ENCODE measurements around the gene SMPX. TPM values are rescaled to one million over a fixed set of nuclear protein-coding genes. Genes with fewer than 3 reads are reported as not detected.

SMPX gene
- total RNA-seq, 2 experiments from 2014 or later, result not detected

GRCh38 chrX:21717802-21718201 is 40.1 kb downstream of the SMPX start:
- DNase-seq, result no peak
- no peak for ATAC-seq
- Mint-ChIP-seq H3K4me3 (no peak overlapping the region), H3K9me3 (ENCODE audit: low read depth) (no peaks in the 10 kb centered on the region), H3K4me1 (no peaks in the 10 kb centered on the region), H3K36me3 (no peaks in the 10 kb centered on the region), H3K27ac (no peak overlapping the region), H3K27me3 (no peaks in the 10 kb centered on the region)
- CTCF ChIA-PET, result no interaction called here

GRCh38 chrX:21715825-21716224 is 42.1 kb downstream of the SMPX start:
- CTCF ChIA-PET, result no interaction called here
- DNase-seq, result no peak
- H3K4me3 Mint-ChIP-seq, result no peak overlapping the region
- no peaks in the 10 kb centered on the region for H3K9me3 Mint-ChIP-seq (ENCODE audit: low read depth)
- H3K27ac Mint-ChIP-seq, result no peak overlapping the region
- no peaks in the 10 kb centered on the region for H3K4me1 Mint-ChIP-seq
- no peak for ATAC-seq
- H3K36me3 Mint-ChIP-seq, result no peaks in the 10 kb centered on the region
- H3K27me3 Mint-ChIP-seq, result no peaks in the 10 kb centered on the region

DNA sequence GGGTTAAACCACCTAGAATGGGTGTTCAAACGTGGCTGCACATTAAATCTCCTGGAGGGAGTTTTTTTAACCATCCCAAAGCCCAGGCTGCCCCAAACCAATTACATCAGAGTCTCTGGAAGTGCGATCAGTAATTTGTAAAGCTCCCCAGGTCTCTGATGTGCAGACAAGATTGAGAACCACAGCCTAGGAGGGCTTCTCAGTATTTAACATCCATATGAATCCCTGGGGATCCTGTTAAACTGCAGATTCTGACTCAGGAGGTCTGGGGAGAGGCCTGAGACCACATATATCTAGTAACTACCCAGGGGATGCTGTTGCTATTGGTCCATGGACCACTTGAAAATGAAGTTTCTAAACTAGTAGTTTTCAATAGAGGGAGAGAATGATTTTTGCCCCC is 42.6 kb downstream of the SMPX start:
- ATAC-seq (no peak), DNase-seq (no peak)
- Mint-ChIP-seq H3K4me1 (no peaks in the 10 kb centered on the region), H3K9me3 (ENCODE audit: low read depth) (no peaks in the 10 kb centered on the region), H3K27me3 (no peaks in the 10 kb centered on the region), H3K36me3 (no peaks in the 10 kb centered on the region), H3K27ac (no peak overlapping the region), H3K4me3 (no peak overlapping the region)
- CTCF ChIA-PET, result no interaction called here

DNA sequence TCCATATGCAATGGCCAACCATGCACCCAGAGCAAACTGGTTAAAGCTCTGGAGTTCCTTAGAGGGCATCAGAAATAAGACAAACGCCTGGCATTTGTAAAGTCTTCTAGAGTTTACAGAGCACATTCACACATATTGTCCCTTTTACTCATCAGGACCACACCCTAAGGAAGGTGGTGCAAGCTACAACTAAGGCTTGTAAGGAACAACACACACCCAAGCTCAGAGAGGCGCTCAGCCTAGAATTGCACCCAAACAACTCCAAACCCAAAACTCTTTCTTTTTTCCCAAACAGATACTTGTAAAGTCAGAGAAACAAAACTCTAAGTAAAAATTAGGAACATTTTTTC is 46.1 kb downstream of the SMPX start:
- no peak overlapping the region for H3K4me3 Mint-ChIP-seq
- H3K36me3 Mint-ChIP-seq, result no peaks in the 10 kb centered on the region
- no peak for DNase-seq
- H3K27me3 Mint-ChIP-seq, result no peaks in the 10 kb centered on the region
- no peaks in the 10 kb centered on the region for H3K4me1 Mint-ChIP-seq
- no peak overlapping the region for H3K27ac Mint-ChIP-seq
- CTCF ChIA-PET, result no interaction called here
- no peak for ATAC-seq
- H3K9me3 Mint-ChIP-seq (ENCODE audit: low read depth), result no peaks in the 10 kb centered on the region

DNA sequence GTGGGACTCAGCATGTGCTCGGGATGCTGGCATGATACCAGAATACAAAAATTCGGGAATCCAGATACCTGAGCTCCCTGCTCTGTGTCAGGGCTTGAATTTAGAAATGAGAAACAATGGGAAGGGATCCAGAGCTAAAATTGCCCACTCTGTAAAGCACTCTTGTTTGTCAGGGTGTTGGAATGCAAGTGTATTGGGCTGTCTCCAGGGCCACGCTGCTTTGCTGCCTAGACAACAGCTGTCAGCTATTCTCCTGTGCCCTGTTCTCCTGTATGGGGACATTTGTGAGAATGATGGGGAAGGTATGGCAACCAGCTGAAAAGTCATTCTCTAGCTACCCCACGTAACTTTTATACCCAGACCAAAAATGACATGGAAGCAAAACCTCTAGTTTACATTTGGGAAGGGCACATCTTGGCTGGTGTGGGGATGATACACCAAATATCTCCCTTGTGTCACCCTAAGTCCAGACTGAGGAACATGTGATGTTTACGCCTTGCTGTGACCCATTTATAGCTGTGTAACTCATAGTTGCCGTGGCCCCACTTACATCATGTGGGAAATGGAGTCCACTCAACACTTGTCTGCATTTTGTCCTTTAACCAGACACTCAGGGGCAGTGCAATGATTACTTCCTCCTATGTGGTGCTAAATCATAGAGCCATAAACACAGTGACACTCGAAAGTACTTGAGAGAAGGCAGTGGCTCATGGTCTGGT is 46.6 kb downstream of the SMPX start:
- ATAC-seq (no peak), DNase-seq (no peak)
- Mint-ChIP-seq H3K36me3 (no peaks in the 10 kb centered on the region), H3K4me3 (no peak overlapping the region), H3K9me3 (ENCODE audit: low read depth) (no peaks in the 10 kb centered on the region), H3K27ac (no peak overlapping the region), H3K27me3 (no peaks in the 10 kb centered on the region), H3K4me1 (no peaks in the 10 kb centered on the region)
- CTCF ChIA-PET, result no interaction called here

DNA sequence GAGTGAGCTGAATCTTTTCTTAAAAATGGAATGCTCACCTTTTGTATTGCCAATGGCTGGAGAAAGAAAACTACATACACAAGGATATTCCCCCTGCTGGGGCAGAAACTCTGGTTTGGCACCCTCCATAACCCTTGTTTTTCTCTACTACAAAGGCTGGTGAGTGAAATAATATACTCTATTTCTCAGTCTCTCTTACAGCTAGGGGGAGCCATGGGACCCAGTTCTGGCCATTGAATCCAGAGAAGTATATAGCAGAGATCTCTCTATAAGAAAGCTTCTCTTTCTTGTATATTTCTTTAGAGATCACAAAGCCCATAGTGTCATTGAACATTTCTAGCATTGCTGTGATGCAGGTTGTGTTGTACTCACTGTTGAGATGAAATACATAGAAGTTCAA is 49.8 kb downstream of the SMPX start:
- H3K27me3 Mint-ChIP-seq, result no peaks in the 10 kb centered on the region
- no peak for DNase-seq
- CTCF ChIA-PET, result no interaction called here
- no peaks in the 10 kb centered on the region for H3K4me1 Mint-ChIP-seq
- H3K27ac Mint-ChIP-seq, result no peak overlapping the region
- H3K4me3 Mint-ChIP-seq, result no peak overlapping the region
- no peaks in the 10 kb centered on the region for H3K9me3 Mint-ChIP-seq (ENCODE audit: low read depth)
- no peaks in the 10 kb centered on the region for H3K36me3 Mint-ChIP-seq
- ATAC-seq, result no peak

GRCh38 chrX:21705225-21705624 is 52.7 kb downstream of the SMPX start:
- H3K4me1 Mint-ChIP-seq, result no peaks in the 10 kb centered on the region
- H3K36me3 Mint-ChIP-seq, result no peaks in the 10 kb centered on the region
- CTCF ChIA-PET, result no interaction called here
- H3K9me3 Mint-ChIP-seq (ENCODE audit: low read depth), result no peaks in the 10 kb centered on the region
- no peak overlapping the region for H3K4me3 Mint-ChIP-seq
- no peaks in the 10 kb centered on the region for H3K27me3 Mint-ChIP-seq
- H3K27ac Mint-ChIP-seq, result no peak overlapping the region
- ATAC-seq, result no peak
- DNase-seq, result no peak

DNA sequence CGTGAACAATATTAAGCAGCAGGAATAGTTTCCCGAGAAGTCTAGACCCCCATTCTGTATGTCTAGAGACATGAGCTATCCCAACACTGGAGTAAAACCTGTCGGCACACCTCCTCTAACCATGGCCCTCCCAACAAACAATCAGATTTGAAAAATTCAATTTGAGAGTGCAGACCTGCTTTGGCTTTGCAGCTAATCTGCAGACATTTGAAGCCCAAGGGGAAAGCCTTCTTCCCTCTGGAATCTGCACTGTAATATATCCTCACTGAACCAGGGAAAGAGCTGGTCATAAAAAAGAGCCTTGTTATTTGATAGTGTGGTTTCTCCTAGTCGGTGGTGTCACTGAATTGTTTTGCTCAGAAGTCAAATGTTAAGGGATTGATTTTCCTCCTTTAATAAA is 55.2 kb downstream of the SMPX start:
- no peaks in the 10 kb centered on the region for H3K36me3 Mint-ChIP-seq
- H3K4me3 Mint-ChIP-seq, result no peak overlapping the region
- ATAC-seq (no peak), DNase-seq (no peak)
- no peaks in the 10 kb centered on the region for H3K27me3 Mint-ChIP-seq
- CTCF ChIA-PET, result no interaction called here
- H3K27ac Mint-ChIP-seq, result no peak overlapping the region
- H3K4me1 Mint-ChIP-seq, result no peaks in the 10 kb centered on the region
- no peaks in the 10 kb centered on the region for H3K9me3 Mint-ChIP-seq (ENCODE audit: low read depth)

DNA sequence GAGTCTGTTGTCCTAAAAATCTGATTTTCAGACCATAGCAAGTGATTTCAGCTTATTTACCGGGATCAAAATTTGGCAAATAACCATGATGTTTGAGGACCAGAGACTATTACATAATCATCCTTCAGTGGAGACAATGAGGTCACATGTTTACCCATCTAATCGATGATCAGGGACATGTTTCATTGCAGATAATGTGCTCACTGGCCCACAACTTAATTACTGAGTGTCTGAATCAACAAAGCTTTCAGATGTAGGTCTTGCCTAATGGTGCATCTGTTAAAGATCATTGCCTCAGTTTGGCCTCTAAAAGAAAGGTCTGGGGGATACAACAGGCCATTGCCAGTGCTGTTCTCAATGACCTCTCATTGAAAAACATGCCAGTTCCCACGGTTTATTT is 56.9 kb downstream of the SMPX start:
- Mint-ChIP-seq H3K27me3 (no peaks in the 10 kb centered on the region), H3K9me3 (ENCODE audit: low read depth) (no peaks in the 10 kb centered on the region), H3K36me3 (no peaks in the 10 kb centered on the region), H3K27ac (no peak overlapping the region), H3K4me1 (no peaks in the 10 kb centered on the region), H3K4me3 (no peak overlapping the region)
- no peak for ATAC-seq
- no peak for DNase-seq
- CTCF ChIA-PET, result no interaction called here

DNA sequence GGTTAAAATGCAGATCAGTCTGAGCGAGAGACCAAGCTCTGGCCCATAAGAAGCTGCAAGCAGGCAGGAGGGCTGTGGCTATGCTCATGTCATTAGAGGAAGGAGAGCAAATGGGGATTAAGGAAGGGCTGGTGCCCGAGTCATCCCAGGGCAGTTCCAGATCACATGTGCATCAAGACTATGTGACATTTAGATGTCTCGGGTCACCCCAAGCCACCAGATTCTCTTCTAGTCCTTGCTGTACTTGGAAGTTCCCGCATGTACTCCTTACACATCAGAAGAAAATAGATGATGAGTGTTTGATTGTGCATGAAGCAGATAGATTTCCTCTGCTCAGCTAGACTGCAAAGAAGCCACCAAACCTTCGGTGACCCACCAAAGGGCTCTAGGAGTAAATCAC is 57.6 kb downstream of the SMPX start:
- no peak for DNase-seq
- ATAC-seq, result no peak
- Mint-ChIP-seq H3K9me3 (ENCODE audit: low read depth) (no peaks in the 10 kb centered on the region), H3K36me3 (no peaks in the 10 kb centered on the region), H3K4me1 (no peaks in the 10 kb centered on the region), H3K27ac (no peak overlapping the region), H3K27me3 (no peaks in the 10 kb centered on the region), H3K4me3 (no peak overlapping the region)
- CTCF ChIA-PET, result no interaction called here

DNA sequence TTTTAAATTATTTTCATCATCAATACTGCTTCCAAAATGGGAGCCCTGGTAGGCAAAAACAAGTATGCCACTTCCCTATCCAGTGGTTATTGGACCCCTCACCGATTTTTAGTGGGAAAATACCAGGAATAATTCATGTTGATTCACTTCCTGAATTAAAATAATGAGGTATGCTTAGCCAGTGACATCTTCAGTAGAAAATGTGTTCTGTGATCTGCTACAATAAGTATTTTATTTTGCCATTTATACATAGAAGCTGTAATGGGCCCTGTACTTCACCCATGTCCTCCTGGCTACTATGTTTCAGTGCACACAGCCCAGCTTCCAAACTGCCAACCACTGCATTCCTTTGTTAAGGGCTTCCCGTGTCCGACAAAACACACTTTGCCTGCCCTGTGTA is 58.8 kb downstream of the SMPX start:
- Mint-ChIP-seq H3K4me1 (no peaks in the 10 kb centered on the region), H3K27me3 (no peaks in the 10 kb centered on the region), H3K9me3 (ENCODE audit: low read depth) (no peaks in the 10 kb centered on the region), H3K27ac (no peak overlapping the region), H3K36me3 (no peaks in the 10 kb centered on the region), H3K4me3 (no peak overlapping the region)
- DNase-seq (no peak), ATAC-seq (no peak)
- CTCF ChIA-PET, result no interaction called here

DNA sequence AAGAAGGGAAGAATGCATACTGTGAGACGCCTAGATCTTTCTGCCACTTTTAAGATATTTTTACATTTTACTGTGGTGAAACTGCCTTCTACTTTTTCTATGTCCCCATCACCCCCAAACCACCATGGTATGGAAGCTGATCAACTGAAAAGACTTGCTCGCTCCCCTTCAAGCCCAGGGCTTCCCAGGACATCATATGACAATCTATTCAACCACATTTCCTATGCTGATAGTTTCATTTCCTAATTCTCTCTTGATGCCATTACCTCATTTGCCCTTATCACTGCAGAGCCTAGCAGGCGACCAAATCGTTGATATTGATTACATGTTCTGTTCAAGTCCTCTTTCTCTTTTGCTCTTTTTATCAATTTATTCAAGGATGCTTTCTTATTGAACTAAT is 59.6 kb downstream of the SMPX start:
- H3K36me3 Mint-ChIP-seq, result no peaks in the 10 kb centered on the region
- H3K27me3 Mint-ChIP-seq, result no peaks in the 10 kb centered on the region
- H3K4me1 Mint-ChIP-seq, result no peaks in the 10 kb centered on the region
- no peak for ATAC-seq
- no peaks in the 10 kb centered on the region for H3K9me3 Mint-ChIP-seq (ENCODE audit: low read depth)
- CTCF ChIA-PET, result no interaction called here
- H3K4me3 Mint-ChIP-seq, result no peak overlapping the region
- H3K27ac Mint-ChIP-seq, result no peak overlapping the region
- no peak for DNase-seq

- Mint-ChIP-seq H3K27ac (no peak overlapping the region), H3K4me3 (no peak overlapping the region), H3K4me1 (peaks cover 7% of the 10 kb centered on the region), H3K9me3 (ENCODE audit: low read depth) (no peaks in the 10 kb centered on the region), H3K27me3 (no peaks in the 10 kb centered on the region), H3K36me3 (no peaks in the 10 kb centered on the region)
- CTCF ChIA-PET, result no interaction called here
- ATAC-seq, result no peak
- no peak for DNase-seq
Observed at GRCh38 chrX:21691512-21692018, 66.4 kb downstream of the SMPX start.

DNA sequence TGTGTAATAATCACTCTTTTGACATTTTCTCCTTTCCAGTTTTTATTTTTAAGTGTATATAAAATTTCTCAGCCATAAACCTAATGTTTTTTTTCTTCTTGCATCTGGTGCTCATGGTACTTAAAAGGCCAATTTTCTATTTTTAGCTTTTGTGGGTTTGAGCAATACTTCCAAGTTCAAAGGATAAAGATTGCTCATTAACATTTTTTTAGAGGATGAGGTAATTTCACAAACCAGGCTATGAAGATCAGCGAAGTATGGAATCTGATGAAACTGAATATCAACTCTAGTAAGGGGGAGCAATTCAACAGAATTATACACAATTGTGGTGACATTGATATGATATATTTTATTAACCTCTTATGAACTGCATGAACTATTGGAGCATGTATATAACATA is 74.0 kb downstream of the SMPX start:
- CTCF ChIA-PET, result no interaction called here
- no peaks in the 10 kb centered on the region for H3K9me3 Mint-ChIP-seq (ENCODE audit: low read depth)
- no peaks in the 10 kb centered on the region for H3K4me1 Mint-ChIP-seq
- H3K27ac Mint-ChIP-seq, result no peak overlapping the region
- ATAC-seq (no peak), DNase-seq (no peak)
- no peak overlapping the region for H3K4me3 Mint-ChIP-seq
- H3K27me3 Mint-ChIP-seq, result peaks cover 3% of the 10 kb centered on the region
- no peaks in the 10 kb centered on the region for H3K36me3 Mint-ChIP-seq

- Mint-ChIP-seq H3K9me3 (ENCODE audit: low read depth) (no peaks in the 10 kb centered on the region), H3K27ac (no peak overlapping the region), H3K4me3 (no peak overlapping the region), H3K36me3 (no peaks in the 10 kb centered on the region), H3K27me3 (peaks cover 7% of the 10 kb centered on the region), H3K4me1 (no peaks in the 10 kb centered on the region)
- ATAC-seq, result no peak
- CTCF ChIA-PET, result no interaction called here
- no peak for DNase-seq
Observed at GRCh38 chrX:21678048-21678612, 79.8 kb downstream of the SMPX start.
